Fibroblast of gingiva (primary cell): ENCODE results near the gene OR52N5.

ENCODE experiments used
- DNase-seq: peaks from one replicate; pipeline ENCODE4 v3.0.0-alpha.2; 2011; ENCODE audit warnings: low read depth

The OR52N5 gene

DNA sequence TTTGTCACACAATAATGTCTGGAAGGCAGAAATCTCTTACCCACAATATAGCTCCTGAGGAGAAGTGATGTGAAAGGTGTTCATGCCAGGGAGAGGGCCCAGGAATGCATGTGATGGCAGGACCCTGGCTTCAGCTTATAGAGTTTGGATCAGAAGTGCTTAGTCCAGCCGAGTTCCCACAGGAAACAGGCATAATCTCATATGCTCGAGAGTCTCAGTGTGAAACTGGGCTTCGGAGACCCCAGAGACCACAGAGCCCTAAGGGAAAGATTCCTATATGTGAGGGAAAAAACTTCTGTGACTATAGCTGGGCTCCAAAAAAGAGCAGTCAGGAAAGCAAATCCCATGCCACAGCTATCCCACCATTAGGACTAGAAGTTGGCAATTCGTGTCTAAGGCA, at the start of gene OR52N5:
OR52N5 (minus strand) TSS at position 101 of the 400 bp plus-strand sequence. CDS start 4,721 bp downstream, outside the sequence.
- no peak for DNase-seq

DNA sequence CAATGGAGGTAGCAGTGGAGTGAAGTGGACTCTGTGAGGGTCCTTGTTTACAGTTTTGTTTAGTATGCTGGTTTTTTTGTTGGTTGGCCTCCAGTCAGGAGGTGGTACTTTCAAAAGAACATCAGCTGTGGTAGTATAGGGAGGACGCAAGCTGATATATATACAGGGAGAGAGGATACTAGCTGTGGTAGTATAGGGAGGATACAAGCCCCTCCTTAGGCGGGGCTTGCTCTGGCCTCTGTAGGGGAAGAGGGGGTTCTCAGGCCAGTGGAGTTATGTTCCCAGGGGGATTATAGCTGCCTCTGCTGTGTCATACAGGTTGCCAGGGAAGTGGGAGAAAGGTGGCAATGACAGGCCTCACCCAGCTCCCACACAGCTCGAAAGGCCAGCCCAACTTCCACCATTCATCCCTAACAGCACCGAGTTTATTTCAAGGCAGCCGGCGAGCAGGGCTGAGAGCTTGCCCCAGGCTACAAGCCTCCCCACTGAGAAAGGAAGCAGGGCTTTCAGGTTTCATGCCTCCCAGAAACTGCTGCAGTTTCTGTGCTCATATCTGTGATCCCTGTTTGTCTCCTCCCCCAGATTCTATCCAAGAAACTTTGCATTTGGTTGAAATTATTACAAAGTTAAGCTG, 48.2 kb upstream of the OR52N5 start:
- no peak for DNase-seq

DNA sequence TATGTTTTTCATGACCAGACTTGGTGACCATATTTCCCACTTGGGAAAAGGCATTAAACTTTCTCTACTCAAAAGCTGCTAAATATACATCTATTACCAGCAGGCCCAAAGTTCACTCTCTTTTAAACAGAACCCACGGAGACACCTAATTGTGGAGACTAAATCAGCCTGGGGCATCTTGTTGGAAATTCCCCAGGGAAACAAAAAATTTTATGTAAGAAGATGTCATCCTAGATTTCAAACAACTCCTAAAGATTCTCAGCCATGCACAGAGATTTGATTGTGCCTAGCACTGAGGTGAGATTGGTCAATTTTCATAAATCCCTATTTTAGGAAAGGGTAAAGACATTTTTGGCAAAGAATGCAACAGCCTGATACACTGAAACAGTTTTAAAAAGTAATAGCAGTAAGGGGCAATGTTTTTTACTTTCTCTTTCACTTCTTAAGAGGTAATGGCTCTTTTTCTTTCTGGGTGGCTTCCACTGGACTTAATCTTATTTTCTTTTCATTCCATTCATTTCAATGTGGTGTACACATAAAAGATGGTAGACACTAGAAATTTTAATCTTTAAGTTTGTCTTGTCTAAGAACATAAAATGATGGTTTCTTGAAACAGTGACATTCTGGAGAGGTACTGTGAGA, 35.2 kb upstream of the OR52N5 start:
- DNase-seq: no peak

- DNase-seq: no peak
These were observed 32.4 kb upstream of the OR52N5 start for GRCh38 chr11:5815534-5815933.

GRCh38 chr11:5809905-5810795, 27.0 kb upstream of the OR52N5 start:
- DNase-seq: no peak

- no peak for DNase-seq
These were observed 26.0 kb upstream of the OR52N5 start for GRCh38 chr11:5809122-5809519.

DNA sequence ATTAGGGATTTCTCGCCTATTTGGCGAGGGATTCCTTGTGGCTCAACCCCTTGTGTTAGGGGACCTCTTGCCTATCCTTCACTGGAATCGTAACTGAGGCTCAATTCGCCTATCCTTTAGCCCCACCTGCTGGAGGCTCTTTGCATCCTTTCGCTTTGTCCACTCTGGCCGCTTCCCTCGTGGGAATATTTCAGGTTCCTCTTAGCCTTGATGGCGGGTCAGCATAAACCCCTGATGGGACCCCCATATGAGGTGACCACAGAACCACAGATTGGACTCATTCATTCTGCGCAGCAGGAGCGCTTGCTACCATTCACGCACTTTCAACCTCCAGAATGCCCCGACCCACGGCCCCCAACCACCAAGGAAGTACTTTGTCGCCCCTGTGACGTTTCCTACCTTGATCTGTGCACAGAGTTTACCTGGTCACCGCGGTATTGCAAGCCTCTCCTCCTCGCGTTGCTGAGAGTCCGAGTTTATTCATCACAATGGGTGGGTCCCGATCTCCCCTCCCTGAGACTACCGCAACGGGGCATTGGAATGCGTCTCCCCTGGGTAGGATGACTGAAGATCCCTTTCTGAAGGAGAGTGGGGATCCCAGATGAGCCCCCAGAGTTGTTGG, 25.5 kb upstream of the OR52N5 start, which contains the start of gene OR52N2:
OR52N2 (plus strand) TSS at position 425 of the 622 bp plus-strand sequence. CDS start 11,412 bp downstream, outside the sequence.
- DNase-seq: peak; percentile 57

DNA sequence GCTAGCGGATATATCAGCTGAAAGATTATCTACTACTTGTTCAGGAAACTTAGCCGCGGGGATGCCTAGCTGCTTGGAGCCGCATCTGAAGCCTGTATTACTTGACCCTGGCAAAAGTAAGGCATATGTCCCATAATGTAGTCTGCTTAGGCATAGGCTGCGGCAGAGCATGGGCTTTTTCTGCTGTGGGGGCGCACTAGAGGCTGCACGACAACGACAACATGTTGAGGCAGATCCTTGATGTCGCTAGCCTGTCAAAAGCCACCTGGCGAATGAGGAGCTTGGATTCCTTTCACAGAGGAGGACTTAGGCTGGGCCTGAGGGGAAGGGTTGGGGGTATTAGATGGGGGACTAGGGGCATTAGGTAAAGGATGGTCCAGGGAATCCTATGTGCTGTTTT, 24.4 kb upstream of the OR52N5 start:
- DNase-seq: no peak

DNA sequence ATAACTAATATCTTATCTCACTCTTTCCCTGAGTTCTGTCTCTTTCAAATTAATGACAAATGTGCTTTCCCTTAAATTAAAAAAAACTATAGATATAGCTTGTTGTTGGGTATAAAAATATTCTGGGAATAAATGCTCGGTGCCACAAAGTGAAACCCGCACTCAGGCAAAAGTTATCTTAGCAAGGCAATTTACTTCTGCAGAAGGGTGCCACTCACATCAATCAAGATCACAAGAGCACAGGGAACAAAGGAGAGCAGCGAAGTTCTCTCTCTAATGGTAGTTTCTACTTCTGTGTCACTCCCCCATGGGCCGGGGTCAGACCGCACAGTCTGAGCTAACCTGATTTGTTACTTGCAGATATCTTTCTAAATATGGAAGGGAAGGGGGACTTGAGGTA, 20.8 kb upstream of the OR52N5 start:
- no peak for DNase-seq

- DNase-seq: no peak
These were observed 13.4 kb upstream of the OR52N5 start for GRCh38 chr11:5796541-5796940.

GRCh38 chr11:5791165-5791564, 8.0 kb upstream of the OR52N5 start, which contains the start of gene OR52N1:
OR52N1 (minus strand) TSS chr11:5791265; CDS start chr11:5788816, 2,449 bp downstream.
- no peak for DNase-seq

- DNase-seq: no peak
These were observed 16.1 kb downstream of the OR52N5 start for GRCh38 chr11:5767056-5767455.

DNA sequence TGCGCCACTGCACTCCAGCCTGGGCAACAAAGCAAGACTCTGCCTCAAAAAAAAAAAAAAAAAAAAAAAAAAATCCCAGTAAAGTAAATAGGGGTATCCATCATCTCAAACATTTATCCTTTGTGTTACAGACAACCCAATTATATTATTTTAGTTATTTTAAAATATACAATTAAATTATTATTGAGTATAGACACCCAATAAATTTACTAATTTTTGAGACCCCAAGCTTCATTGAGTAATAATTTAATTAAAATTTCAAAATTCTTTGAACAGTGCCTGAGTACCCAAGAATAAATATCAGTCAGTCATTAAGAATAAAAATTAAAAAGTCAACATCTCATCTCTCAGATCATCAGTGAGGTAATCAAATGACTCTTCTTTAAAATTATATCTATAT, 29.2 kb downstream of the OR52N5 start, which contains the start of gene OR52N4:
OR52N4 (plus strand) TSS at position 301 of the 400 bp plus-strand sequence. CDS start 498 bp downstream, outside the sequence.
- no peak for DNase-seq

DNA sequence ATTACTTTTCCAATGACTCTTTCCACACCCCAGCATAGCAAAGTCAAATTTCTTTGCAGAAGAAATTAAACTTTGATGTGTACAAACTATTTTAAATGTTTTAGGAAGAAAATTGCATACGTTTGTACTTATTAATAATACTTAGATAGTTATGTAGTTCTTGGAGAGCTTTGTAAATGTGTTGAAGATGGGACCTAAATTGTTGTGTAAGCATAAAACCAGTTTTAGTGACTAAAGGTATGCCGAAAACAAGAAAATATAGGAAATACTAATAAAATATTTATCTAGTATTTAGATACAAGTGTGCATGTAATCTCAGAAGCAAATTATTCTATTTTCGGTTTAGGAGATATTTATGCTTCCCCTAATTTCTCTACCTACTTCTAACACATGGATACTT, 33.3 kb downstream of the OR52N5 start:
- no peak for DNase-seq

GRCh38 chr11:5746614-5747013, 36.5 kb downstream of the OR52N5 start:
- DNase-seq: no peak

DNA sequence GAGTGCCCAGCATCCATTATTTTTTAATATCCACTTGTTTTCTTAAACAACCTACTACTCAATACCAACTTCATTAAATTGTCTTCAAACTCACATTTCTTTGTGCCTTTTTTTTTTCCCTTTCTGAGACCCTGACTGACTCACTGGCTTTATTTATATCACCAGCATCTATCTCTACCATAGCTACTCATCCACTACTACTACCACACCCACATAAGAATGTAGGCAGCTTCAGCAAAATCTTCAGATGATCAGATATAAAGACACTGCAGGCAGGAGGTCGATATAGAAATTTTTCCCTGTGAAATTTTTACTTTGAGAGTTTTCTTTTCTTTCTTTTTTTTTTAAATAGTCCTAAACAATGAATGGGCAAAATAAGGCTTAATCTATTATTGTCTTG, 44.7 kb downstream of the OR52N5 start:
- no peak for DNase-seq

- DNase-seq: no peak
These were observed 45.3 kb downstream of the OR52N5 start for GRCh38 chr11:5737670-5738392.

DNA sequence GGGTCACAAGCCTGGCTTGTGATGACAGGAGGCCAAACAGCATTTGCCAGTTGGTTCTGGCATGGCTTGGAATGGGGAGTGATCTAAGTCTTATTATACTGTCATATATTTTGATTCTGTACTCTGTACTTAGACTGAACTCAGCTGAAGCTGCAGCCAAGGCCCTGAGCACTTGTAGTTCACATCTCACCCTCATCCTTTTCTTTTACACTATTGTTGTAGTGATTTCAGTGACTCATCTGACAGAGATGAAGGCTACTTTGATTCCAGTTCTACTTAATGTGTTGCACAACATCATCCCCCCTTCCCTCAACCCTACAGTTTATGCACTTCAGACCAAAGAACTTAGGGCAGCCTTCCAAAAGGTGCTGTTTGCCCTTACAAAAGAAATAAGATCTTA, 46.1 kb downstream of the OR52N5 start:
- no peak for DNase-seq

- DNase-seq: no peak
These were observed 46.8 kb downstream of the OR52N5 start, which contains the start of gene OR56B1 for GRCh38 chr11:5736396-5736795. OR56B1 (plus strand) TSS chr11:5736448; CDS start chr11:5736517, 69 bp downstream.

DNA sequence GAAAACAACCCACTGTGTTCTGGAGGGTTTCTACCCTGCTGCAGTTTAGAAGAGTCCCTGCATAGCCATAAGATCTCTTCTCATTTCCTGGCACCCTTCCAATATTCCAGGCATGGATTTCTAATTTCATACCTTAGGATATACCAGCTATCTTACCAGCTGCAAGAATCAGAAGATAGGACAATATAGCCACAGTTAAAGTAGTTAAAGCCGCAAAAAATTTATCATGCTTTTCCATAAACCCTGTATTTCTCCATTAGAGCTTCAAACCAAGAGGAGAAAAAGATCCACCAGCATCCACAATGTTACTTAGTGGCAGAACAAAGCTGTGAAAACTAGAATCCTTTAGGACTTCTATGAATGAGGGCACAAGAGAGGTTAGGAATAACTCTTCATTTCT, 55.5 kb downstream of the OR52N5 start:
- DNase-seq: no peak

- no peak for DNase-seq
These were observed 56.8 kb downstream of the OR52N5 start for GRCh38 chr11:5726351-5726750.
